ENCODE results near the gene SLC4A2.
"Not testable (repeated sequence)": the region's sequence is repeated elsewhere in the genome, so short reads cannot be mapped to it uniquely, and the experiment has no call there.

SLC4A2 gene

DNA sequence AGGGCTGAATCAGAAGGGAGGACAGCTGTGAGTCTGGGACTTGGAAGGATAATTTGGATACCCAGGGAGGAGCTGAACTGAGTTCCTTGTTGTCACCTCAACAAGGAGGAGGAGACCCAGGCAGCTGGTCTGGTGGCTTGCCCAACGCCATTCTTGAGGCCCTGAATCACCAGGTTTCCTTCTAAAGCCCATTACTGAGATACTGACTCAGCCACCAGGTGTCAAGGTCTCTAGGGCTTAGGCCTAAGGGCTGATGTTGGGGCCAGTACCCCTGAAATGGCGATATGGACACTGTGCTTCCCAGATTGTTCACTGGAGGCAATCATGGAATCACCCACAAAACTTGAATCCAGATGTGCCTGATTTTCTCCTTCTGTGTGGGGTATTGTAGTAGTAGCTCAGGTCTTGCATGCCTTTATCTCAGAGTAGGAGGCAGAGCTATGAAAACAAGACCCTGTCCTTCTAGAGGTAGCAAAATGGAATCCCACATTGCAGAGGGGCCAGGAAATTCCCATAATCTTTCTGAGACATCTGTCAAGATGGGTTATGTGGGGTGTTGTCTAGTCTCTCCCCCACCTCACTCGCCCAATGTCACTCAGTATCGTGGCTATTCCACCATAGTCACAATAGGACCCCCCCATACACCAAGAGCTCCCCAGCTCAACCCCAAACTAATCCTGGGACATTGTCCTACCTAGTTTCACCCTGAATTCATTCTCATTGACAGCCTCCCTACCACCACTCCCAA lies 33.3 kb upstream of the SLC4A2 start:
- DNase-seq (ENCODE audit: low read depth in 1 of 2, low spot score in 1 of 2), result no peak

DNA sequence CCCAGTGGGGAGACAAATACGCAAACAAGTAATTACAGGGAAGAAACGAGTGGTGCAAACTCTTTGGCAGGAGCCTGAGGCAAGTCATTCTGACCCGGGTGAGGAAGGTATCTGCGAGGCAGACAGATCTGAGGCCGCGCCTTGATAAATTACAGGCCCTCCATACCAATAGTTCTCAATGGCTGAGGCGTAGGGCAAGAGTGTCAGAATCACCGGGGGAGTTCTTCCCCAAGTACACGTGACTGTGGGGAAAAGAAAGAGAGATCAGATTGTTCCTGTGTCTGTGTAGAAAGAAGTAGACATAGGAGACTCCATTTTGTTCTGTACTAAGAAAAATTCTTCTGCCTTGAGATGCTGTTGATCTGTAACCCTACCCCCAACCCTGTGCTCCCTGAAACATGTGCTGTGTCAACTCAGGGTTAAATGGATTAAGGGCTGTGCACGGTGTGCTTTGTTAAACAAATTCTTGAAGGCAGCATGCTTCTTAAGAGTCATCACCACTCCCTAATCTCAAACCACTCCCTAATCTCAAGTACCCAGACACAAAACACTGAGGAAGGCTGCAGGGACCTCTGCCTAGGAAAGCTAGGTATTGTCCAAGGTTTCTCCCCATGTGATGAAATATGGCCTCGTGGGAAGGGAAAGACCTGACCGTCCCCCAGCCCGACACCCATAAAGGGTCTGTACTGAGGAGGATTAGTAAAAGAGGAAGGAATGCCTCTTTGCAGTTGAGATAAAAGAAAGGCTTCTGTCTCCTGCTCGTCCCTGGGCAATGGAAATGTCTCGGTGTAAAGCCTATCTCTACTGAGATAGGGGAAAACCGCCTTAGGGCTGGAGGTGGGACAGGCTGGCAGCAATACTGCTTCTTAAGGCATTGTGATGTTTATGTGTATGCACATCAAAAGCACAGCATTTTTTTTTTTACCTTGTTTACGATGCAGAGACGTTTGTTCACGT lies 32.3 kb upstream of the SLC4A2 start:
- DNase-seq (ENCODE audit: low read depth in 1 of 2, low spot score in 1 of 2), result not testable (repeated sequence)

DNA sequence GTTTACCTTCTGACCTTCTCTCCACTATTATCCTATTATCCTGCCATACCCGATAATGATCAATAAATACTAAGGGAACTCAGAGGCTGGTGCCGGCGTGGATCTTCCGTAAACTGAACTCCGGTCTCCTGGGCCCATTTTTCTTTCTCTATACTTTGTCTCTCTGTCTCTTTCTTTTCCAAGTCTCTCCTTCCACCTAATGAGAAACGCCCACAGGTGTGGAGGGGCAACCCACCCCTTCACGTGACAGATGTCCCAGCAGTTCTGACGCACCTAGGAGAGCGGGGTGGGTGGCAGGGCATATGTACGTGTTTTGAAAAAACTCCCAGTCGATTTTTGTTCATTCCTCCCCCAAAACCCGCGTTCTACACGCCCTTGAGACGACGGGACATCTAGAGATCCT lies 31.7 kb upstream of the SLC4A2 start:
- not testable (repeated sequence) for DNase-seq (ENCODE audit: low read depth in 1 of 2, low spot score in 1 of 2)

DNA sequence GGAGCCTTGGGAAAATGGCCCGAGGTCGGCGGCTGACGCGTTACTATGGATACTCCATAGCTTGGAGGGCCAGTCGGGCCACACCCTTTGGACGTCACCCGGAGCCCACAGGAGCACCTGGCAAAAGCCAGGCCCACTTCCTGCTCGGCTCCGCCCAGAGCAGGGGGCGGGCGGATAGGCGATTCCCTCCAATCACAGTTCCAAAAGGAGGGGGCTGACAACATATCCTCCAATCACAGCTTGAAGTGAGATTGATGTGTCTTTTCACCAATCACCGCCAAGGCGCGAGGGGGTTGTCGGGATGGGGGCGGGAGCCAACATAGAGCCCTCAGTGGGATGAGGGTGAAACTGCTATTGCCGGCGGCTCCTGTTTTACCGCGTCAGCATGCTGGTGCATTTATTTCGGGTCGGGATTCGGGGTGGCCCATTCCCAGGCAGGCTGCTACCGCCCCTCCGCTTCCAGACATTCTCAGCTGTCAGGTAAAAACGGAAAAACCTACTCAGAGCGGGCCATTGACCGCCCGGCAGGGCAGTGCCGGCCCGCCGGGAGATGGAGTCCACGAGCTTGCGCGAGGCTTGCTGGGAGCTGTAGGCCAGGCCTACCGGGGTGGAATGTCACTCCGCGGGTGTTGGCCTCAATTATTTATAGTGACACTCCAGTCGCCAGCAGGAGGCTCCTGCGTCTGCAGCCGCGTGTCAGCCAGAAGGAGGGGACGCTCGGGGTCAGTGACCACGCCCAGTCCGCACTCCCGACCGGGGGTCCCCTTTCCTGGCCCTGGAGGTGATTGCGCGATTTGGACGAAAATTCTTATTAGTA lies 31.1 kb upstream of the SLC4A2 start, which contains the start of gene ABCB8:
Gene ABCB8, plus strand, starts transcription at position 320 of the 817 bp plus-strand sequence. Its CDS starts 66 bp downstream, at position 386.
- peak; percentile 92 to 99 for DNase-seq (ENCODE audit: low read depth in 1 of 2, low spot score in 1 of 2)

DNA sequence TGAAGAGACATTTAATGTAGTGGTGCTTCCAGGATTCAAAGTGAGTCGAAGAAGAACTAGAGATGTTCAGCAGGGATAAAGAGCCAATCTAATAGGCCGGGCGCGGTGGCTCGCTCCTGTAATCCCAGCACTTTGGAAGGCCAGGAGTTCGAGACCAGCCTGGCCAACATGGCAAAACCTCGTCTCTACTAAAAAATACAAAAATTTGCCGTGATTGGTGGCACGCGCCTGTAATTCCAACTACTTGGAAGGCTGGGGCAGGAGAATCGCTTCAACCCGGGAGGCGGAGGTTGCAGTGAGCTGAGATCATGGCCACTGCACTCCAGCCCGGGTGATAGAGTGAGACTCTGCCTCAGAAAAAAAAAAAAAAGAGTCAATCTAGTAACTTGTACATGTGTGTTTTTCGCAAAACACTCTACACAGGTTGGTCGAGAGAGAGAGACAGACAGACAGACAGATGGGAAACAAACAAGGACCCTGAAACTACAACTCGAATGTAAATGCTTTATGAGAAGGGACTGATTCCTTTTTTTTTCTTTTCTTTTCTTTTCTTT lies 30.4 kb upstream of the SLC4A2 start:
- no peak for DNase-seq (ENCODE audit: low read depth in 1 of 2, low spot score in 1 of 2)

DNA sequence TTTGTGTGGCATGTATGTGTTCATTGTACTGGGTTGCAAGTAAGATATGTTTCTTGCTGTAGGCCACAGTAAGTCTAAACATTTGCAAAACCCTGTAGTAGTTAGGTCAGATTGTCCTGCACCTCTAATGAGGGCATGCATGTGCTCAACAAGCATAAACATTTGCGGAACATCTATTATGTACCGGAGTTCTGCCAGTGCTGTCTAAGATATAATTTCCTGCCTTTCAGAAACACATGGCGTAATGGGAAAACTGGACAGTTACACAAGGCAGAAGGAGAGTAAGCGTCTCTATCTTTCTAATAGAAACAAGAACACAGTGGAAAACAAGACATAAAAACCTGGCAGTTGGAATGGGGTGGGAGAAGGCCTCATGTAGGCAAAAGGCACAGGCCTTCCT lies 28.4 kb upstream of the SLC4A2 start:
- DNase-seq (ENCODE audit: low read depth in 1 of 2, low spot score in 1 of 2), result no peak

DNA sequence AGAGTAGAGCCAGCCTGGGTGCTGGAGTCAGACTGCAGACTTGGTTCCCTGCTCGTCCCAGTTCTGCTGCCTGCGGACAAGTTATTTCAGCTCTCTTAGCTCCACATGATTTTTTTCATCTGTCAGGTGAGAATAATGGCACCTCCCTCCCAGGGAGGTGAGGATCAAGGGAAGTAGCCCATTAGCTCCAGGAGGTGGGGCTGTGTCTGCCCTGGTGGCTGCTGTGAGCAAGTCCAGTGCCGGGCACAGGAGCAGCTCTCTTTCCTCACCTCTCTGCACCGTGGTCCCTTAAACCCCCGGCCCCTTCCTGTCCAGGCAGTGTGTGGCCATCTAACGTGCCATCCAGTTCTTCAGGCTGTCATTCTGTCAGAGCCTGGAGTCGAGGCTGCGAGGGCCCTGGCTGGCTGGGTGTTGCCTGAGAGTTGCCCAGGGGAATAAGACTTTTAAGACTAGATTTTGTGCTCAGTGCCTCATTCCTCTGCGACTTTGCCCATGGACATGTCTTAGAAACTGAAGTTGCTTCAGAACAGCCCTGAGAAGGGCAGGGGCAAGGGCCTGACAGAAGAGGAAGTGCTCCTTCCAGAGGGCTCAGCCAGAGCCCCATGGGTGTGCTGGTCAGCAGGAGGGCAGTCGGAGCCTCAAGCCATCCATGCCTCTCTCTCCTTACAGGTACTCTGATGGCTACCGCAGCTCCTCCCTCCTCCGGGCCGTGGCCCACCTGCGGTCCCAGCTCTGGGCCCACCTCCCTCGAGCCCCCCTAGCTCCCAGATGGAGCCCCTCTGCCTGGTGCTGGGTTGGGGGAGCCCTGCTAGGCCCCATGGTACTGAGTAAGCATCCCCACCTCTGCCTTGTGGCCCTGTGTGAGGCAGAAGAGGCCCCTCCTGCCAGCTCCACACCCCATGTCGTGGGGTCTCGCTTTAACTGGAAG lies 26.2 kb upstream of the SLC4A2 start:
- no peak for DNase-seq (ENCODE audit: low read depth in 1 of 2, low spot score in 1 of 2)

DNA sequence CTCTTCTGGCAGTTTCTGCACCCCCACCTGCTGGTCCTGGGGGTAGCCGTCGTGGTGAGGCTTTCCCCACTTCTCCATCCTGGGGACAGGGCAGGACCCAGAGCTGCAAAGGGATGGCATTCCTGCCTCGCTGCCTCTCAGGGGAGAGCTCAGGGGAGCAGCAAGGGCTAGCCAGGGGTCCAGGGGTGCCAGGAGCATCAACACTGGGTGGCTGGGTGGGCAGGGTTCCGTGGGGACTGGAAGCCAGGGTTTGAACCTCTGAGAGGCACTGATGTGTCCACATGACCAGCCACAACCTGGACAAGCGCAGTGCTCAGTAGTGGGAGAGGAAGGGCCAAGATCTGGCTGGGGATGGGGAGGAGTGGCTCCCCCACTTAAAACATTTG lies 25.5 kb upstream of the SLC4A2 start:
- no peak for DNase-seq (ENCODE audit: low read depth in 1 of 2, low spot score in 1 of 2)

DNA sequence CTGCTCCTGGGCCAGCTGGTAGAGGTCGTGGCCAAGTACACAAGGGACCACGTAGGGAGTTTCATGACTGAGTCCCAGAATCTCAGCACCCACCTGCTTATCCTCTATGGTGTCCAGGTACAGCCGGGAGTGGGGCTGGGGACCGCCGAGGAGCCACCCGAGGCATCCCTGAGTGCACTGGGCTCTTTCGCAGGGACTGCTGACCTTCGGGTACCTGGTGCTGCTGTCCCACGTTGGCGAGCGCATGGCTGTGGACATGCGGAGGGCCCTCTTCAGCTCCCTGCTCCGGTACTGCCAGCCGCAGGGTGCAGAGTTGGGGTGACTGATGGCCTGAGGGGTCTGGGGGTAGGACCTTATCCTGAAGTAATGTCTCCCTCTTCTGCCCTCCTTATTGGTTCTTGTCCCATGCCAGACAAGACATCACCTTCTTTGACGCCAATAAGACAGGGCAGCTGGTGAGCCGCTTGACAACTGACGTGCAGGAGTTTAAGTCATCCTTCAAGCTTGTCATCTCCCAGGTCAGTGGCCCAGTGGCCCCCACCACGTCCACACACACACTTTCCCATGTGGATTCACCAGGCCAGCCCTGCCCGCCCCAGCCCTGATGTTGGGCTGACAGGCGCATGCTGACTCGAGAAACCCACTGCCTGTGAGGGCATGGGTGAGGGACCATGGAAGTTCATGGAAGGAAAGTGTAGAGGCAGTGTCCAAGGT lies 24.9 kb upstream of the SLC4A2 start:
- no peak for DNase-seq (ENCODE audit: low read depth in 1 of 2, low spot score in 1 of 2)

DNA sequence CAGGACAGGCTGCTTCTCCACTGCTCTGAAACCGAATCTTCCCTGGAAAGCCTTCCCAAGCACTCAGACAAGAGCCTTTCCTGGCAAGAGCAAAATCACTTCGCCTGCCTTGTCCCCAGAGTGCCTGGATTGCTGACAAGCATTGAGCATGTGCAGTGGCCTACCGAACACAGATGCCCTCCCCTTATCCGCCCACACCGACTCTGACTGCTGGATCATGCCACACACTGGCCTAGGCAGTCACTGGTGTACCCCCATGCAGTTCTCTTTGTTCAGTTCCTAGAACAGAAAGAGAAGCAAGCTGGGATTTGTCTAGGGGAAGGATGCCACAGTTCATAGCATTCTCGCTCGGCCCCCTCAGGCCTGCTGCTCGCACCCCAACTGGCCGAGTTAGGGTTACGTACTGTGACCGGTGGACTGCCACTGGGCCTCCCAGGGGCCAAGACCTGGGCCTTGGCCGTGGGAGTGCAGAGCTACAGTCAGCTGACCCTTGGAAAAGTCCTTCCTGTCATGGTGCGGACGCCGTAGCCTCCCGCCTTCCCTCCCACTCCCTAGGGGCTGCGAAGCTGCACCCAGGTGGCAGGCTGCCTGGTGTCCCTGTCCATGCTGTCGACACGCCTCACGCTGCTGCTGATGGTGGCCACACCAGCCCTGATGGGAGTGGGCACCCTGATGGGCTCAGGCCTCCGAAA lies 24.2 kb upstream of the SLC4A2 start:
- DNase-seq (ENCODE audit: low read depth in 1 of 2, low spot score in 1 of 2), result no peak

DNA sequence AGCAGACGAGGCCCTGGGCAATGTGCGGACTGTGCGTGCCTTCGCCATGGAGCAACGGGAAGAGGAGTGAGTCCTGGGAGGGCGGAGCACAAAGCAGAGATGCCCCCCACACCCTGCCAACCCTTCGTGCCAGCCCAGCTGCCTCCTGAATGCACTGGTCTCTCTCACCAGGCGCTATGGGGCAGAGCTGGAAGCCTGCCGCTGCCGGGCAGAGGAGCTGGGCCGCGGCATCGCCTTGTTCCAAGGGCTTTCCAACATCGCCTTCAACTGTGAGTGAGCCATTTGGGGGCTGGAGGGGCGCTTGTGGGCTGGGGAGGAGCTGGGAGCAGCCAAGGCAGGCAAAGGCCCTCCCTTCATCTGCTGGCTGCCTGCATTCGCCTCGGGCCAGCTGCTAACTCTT lies 23.5 kb upstream of the SLC4A2 start:
- no peak for DNase-seq (ENCODE audit: low read depth in 1 of 2, low spot score in 1 of 2)

DNA sequence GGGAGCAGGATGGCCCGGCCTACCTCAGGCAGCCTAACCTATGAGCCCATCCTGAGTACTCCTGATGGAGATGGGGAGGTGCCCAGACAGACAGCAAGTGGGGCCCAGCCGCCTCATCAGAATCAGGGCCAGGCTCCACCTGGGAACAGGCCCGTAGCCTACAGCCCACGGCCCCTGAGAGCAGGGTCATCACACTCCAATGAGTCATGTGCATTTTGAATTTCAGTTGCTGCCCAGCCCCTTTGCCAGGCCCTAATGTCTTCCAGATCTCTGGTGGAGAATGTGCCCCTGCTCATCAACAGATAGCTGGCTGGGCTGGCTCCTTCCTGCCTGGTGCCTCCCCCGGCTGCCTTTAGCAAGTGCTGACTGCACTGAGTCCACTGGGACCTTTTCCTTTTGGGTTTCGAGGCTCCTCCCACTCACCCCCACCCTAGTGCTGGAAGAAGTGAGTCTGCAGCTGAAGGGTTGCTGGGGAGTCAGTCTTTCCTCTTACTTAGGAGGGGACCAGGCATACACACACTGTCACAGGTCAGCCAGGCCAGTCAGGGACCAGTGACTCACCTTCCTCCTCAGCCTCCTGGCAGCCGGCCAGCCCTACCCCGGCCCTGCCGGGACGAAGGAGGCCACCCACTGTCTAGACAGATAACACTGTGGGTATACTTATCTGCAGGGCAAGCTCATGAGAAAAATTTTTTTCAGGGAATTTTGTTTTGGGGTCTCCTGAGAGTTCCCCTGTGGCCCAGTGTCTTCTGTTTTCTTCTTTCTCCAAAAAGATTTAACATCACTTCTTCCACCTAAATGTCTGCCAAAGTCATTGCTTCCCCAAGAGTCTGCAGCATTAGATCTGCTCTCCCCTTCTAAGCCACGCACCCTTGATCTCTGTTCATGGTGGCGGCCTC lies 20.2 kb upstream of the SLC4A2 start:
- peak; percentile 31 to 80 for DNase-seq (ENCODE audit: low read depth in 1 of 2, low spot score in 1 of 2)

DNA sequence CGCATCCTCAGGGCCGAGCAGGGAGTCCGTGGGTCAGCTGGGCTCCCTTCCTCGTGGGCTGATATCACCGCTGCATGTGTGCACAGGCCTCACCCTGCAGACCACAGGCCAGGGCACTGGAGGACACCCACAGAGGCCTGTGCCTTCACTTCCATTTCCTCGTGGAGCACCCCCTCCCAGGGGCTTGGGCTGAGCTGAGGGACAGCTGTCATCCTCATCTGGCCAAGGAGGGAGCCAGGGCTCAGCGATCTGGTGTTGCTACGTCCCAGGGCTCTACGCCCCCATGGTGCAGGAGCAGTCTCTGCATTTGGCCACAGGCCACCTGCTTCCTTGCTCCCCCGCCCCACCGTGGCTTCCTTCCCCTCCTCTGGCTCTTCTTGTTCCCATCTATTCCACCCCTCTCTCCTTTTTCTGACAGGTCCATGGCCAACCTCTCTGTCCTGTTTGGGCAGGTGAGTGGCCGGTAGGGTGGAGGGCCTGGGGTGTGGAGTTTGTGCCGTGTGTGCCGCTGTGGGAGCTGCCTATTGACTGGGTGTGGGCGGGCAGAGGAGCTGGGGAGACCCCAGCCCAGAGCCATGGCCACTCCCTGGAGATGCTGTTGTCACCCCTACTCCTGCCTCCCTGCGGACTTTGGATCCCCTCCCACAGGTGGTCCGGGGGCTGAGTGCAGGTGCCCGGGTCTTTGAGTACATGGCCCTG lies 19.4 kb upstream of the SLC4A2 start:
- no peak for DNase-seq (ENCODE audit: low read depth in 1 of 2, low spot score in 1 of 2)

DNA sequence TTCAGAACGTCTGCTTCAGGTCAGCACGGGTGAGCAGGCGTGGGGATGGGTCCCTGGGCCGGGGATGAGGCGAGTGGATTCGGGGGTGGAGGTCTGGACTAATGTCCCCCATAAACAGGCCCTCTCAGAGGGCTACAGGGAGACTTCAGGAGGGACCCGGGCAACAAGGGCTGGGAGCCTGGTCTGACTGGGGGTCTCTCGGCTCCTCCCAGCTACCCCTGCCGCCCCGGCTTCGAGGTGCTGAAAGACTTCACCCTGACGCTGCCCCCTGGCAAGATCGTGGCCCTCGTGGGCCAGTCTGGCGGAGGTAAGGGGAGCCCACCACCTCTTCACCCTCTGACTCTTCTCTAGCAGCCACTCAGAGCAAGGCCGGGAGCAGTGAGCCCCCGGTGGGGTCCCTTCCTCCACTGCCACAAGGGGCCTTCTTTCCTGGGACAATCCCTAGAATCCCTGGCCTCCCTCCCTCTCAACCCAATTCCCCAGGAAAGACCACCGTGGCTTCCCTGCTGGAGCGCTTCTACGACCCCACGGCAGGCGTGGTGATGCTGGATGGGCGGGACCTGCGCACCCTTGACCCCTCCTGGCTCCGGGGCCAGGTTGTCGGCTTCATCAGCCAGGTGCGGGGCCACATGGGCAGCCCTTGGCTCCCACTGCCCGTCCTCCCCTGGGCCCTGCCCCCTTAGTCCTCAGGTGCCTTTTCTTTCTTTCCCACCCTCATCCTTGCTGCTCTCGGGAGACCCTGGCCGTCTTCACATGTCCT lies 18.6 kb upstream of the SLC4A2 start:
- no peak for DNase-seq (ENCODE audit: low read depth in 1 of 2, low spot score in 1 of 2)

DNA sequence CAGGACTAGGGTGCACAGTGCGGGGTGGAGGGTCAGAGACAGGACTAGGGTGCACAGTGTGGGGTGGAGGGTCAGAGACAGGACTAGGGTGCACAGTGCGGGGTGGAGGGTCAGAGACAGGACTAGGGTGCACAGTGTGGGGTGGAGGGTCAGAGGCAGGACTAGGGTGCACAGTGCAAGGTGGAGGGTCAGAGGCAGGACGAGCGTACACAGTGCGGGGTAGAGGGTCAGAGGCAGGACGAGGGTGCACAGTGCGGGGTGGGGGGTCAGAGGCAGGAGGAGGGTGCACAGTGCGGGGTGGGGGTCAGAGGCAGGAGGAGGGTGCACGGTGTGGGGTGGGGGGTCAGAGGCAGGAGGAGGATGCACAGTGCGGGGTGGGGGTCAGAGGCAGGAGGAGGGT lies 15.9 kb upstream of the SLC4A2 start:
- DNase-seq (ENCODE audit: low read depth in 1 of 2, low spot score in 1 of 2), result not testable (repeated sequence)

DNA sequence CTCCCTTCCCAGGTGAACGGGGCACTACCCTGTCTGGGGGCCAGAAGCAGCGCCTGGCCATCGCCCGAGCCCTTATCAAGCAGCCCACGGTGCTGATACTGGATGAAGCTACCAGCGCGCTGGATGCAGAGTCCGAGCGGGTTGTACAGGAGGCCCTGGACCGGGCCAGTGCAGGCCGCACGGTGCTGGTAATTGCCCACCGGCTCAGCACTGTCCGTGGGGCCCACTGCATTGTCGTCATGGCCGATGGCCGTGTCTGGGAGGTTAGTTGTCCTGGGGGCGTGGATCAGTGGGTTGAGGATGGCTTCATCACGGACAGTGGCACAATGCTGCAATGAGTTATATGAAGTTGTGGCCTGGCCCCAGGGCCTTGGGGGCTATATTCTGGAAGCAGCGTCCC lies 15.4 kb upstream of the SLC4A2 start:
- no peak for DNase-seq (ENCODE audit: low read depth in 1 of 2, low spot score in 1 of 2)

Measured in activated CD4-positive, alpha-beta T cell treated with anti-CD3 and anti-CD28 coated beads, Interleukin-2, amount 50 U/mL, for 24 hours (primary cell).